NCI-H510A treated with DMSO at 0.1 percent for 48 hours (cell line): Measurements from ENCODE around the gene GBP3.
"Not testable (repeated sequence)": the region's sequence is repeated elsewhere in the genome, so short reads cannot be mapped to it uniquely, and the experiment has no call there.

Experiments
- DNase-seq: peaks from one replicate; lab custom pipeline; 2025; lab: John Stamatoyannopoulos, UW

GBP3 gene

GRCh38 chr1:89041119-89041641 is 18.5 kb upstream of the GBP3 start:
- DNase-seq, result no peak

- DNase-seq, result no peak
These were observed 17.6 kb upstream of the GBP3 start for GRCh38 chr1:89040315-89040626.

- no peak for DNase-seq
These were observed 14.5 kb upstream of the GBP3 start for GRCh38 chr1:89037186-89037585.

- DNase-seq, result no peak
These were observed 12.4 kb upstream of the GBP3 start for GRCh38 chr1:89035080-89035479.

- DNase-seq, result not testable (repeated sequence)
These were observed 11.3 kb upstream of the GBP3 start for GRCh38 chr1:89034004-89034403.

GRCh38 chr1:89029051-89029450 is 6.4 kb upstream of the GBP3 start:
- DNase-seq, result not testable (repeated sequence)

GRCh38 chr1:89025928-89026327 is 3.3 kb upstream of the GBP3 start:
- DNase-seq, result no peak

- no peak for DNase-seq
These were observed 360 bp upstream of the GBP3 start for GRCh38 chr1:89023026-89023425.

GRCh38 chr1:89018318-89018717 is 4.3 kb downstream of the GBP3 start:
- DNase-seq, result peak; percentile 37

- no peak for DNase-seq
These were observed 14.2 kb downstream of the GBP3 start for GRCh38 chr1:89008511-89008910.

- no peak for DNase-seq
These were observed 17.1 kb downstream of the GBP3 start for GRCh38 chr1:89005286-89006151.

GRCh38 chr1:89002176-89002575 is 20.5 kb downstream of the GBP3 start:
- DNase-seq, result not testable (repeated sequence)

- DNase-seq, result no peak
These were observed 21.2 kb downstream of the GBP3 start for GRCh38 chr1:89001510-89001909.

GRCh38 chr1:88998716-88999115 is 23.9 kb downstream of the GBP3 start:
- peak; percentile 97 for DNase-seq

- DNase-seq, result no peak
These were observed 32.2 kb downstream of the GBP3 start for GRCh38 chr1:88990426-88990825.

GRCh38 chr1:88985692-88986091 is 37.0 kb downstream of the GBP3 start:
- DNase-seq, result no peak

GRCh38 chr1:88985032-88985431 is 37.6 kb downstream of the GBP3 start:
- DNase-seq, result no peak

- no peak for DNase-seq
These were observed 38.1 kb downstream of the GBP3 start for GRCh38 chr1:88984569-88984968.

GRCh38 chr1:88983791-88984559 is 38.7 kb downstream of the GBP3 start:
- peak; percentile 84 for DNase-seq

- DNase-seq, result no peak
These were observed 40.6 kb downstream of the GBP3 start for GRCh38 chr1:88982055-88982454.

GRCh38 chr1:88981506-88981905 is 41.2 kb downstream of the GBP3 start:
- not testable (repeated sequence) for DNase-seq

- DNase-seq, result no peak
These were observed 41.8 kb downstream of the GBP3 start for GRCh38 chr1:88980870-88981269.

- DNase-seq, result no peak
These were observed 42.9 kb downstream of the GBP3 start for GRCh38 chr1:88979749-88980116.
